ENCODE measurements around the gene RNF167.

Gene RNF167

GRCh38 chr17:4939796-4940554 lies at the start of gene RNF167, which contains the start of gene SLC25A11:
RNF167 (plus strand) TSS chr17:4940268; CDS start chr17:4940910, 642 bp downstream.
SLC25A11 (minus strand) TSS chr17:4940046; CDS start chr17:4939910, 136 bp downstream.
- DNase-seq (ENCODE audit: low spot score) = peak; percentile 97

GRCh38 chr17:4891411-4892410 lies 48.4 kb upstream of the RNF167 start:
- no peak for DNase-seq (ENCODE audit: low spot score)

- DNase-seq (ENCODE audit: low spot score) = no peak
These were observed 47.4 kb upstream of the RNF167 start for GRCh38 chr17:4892499-4893221.

GRCh38 chr17:4893272-4893671 lies 46.8 kb upstream of the RNF167 start:
- DNase-seq (ENCODE audit: low spot score) = no peak

GRCh38 chr17:4893721-4894560 lies 46.1 kb upstream of the RNF167 start:
- no peak for DNase-seq (ENCODE audit: low spot score)

- DNase-seq (ENCODE audit: low spot score) = no peak
These were observed 44.9 kb upstream of the RNF167 start for GRCh38 chr17:4895121-4895520.

- no peak for DNase-seq (ENCODE audit: low spot score)
These were observed 44.3 kb upstream of the RNF167 start for GRCh38 chr17:4895657-4896331.

- no peak for DNase-seq (ENCODE audit: low spot score)
These were observed 43.5 kb upstream of the RNF167 start for GRCh38 chr17:4896332-4897197.

GRCh38 chr17:4897198-4897687 lies 42.8 kb upstream of the RNF167 start:
- DNase-seq (ENCODE audit: low spot score) = no peak

GRCh38 chr17:4897785-4898184 lies 42.3 kb upstream of the RNF167 start:
- no peak for DNase-seq (ENCODE audit: low spot score)

- no peak for DNase-seq (ENCODE audit: low spot score)
These were observed 41.7 kb upstream of the RNF167 start for GRCh38 chr17:4898351-4898750.

- DNase-seq (ENCODE audit: low spot score) = no peak
These were observed 41.1 kb upstream of the RNF167 start for GRCh38 chr17:4898927-4899326.

GRCh38 chr17:4899341-4900230 lies 40.5 kb upstream of the RNF167 start, which contains the start of gene C17orf107:
C17orf107 (plus strand) TSS chr17:4899536; CDS start chr17:4899763, 227 bp downstream.
- peak; percentile 88 for DNase-seq (ENCODE audit: low spot score)

GRCh38 chr17:4900231-4901107 lies 39.6 kb upstream of the RNF167 start:
- DNase-seq (ENCODE audit: low spot score) = no peak

- DNase-seq (ENCODE audit: low spot score) = no peak
These were observed 38.9 kb upstream of the RNF167 start for GRCh38 chr17:4901108-4901647.

- DNase-seq (ENCODE audit: low spot score) = peak; percentile 87
These were observed 38.3 kb upstream of the RNF167 start for GRCh38 chr17:4901648-4902344.

Data from left forelimb (tissue), 1 donor.